MM.1S (cell line): ENCODE results near the gene CNP.

Experiments used
- DNase-seq: peaks from one replicate; pipeline ENCODE4 v3.0.0-alpha.2; 2015
- H2AFZ ChIP-seq: fragments of 300-600 bp; sonication (generic); 2 replicates; pipeline ENCODE4 v1.6.0; 2016; ENCODE audit warnings: antibody characterized with exemption, low read length
- H3F3A ChIP-seq: fragments of 300-600 bp; sonication (generic); 2 replicates; pipeline ENCODE4 v1.6.1; 2016; ENCODE audit warnings: mild to moderate bottlenecking, antibody characterized with exemption, low read length, moderate library complexity, mixed read lengths; ENCODE audit not compliant: insufficient read depth
- H3K27ac ChIP-seq: fragments of 300-600 bp; sonication (generic); 2 replicates; pipeline ENCODE4 v1.5.1; 2016; ENCODE audit warnings: mild to moderate bottlenecking, low read length
- H3K27me3 ChIP-seq: fragments of 300-600 bp; sonication (generic); replicated peaks from 2 replicates; pipeline ENCODE4 v1.6.0; 2016; ENCODE audit warnings: low read length; ENCODE audit not compliant: insufficient read depth
- H3K36me3 ChIP-seq: fragments of 300-600 bp; sonication (generic); replicated peaks from 2 replicates; pipeline ENCODE4 v1.6.1; 2016; ENCODE audit warnings: mild to moderate bottlenecking, low read length, mixed read lengths; ENCODE audit not compliant: insufficient read depth
- H3K4me1 ChIP-seq: fragments of 300-600 bp; sonication (generic); 2 replicates; pipeline ENCODE4 v1.6.1; 2016; ENCODE audit warnings: low read length, mixed read lengths
- H3K4me2 ChIP-seq: fragments of 300-600 bp; sonication (generic); 2 replicates; pipeline ENCODE4 v1.6.0; 2016; ENCODE audit warnings: low read depth, low read length
- H3K4me3 ChIP-seq: fragments of 300-600 bp; sonication (generic); 2 replicates; pipeline ENCODE4 v1.5.1; 2016; ENCODE audit warnings: low read length, mixed read lengths
- H3K79me2 ChIP-seq: fragments of 300-600 bp; sonication (generic); 2 replicates; pipeline ENCODE4 v1.6.1; 2016; ENCODE audit warnings: mixed run types, low read length, mixed read lengths
- H3K9ac ChIP-seq: fragments of 300-600 bp; sonication (generic); 2 replicates; pipeline ENCODE4 v1.6.1; 2016; ENCODE audit warnings: low read length, mixed read lengths
- H3K9me2 ChIP-seq: fragments of 300-600 bp; sonication (generic); replicated peaks from 2 replicates; pipeline ENCODE4 v1.6.1; 2016; ENCODE audit warnings: mild to moderate bottlenecking, low read length, mixed read lengths; ENCODE audit not compliant: insufficient read depth
- H3K9me3 ChIP-seq: fragments of 300-600 bp; sonication (generic); replicated peaks from 2 replicates; pipeline ENCODE4 v1.6.1; 2016; ENCODE audit warnings: mild to moderate bottlenecking, low read length, mixed read lengths; ENCODE audit not compliant: insufficient read depth
- H4K20me1 ChIP-seq: fragments of 300-600 bp; sonication (generic); 2 replicates; pipeline ENCODE4 v1.6.1; 2016; ENCODE audit warnings: mild to moderate bottlenecking, low read length, moderate library complexity, mixed read lengths; ENCODE audit not compliant: insufficient read depth
- EZH2 ChIP-seq: fragments of 300-600 bp; sonication (generic); optimal IDR thresholded peaks from 2 replicates; pipeline ENCODE3; 2017; ENCODE audit warnings: low read depth, mild to moderate bottlenecking, antibody characterized with exemption, low read length, mixed read lengths
- EZH2phosphoT487 ChIP-seq: fragments of 300-600 bp; sonication (generic); IDR thresholded peaks from 2 replicates; pipeline ENCODE4 v1.6.1; 2018; ENCODE audit warnings: antibody characterized with exemption, low read length
- TF ChIP-seq, protein P1 (sequence below): fragments of 300-600 bp; sonication (generic); IDR thresholded peaks from 2 replicates; pipeline ENCODE4 v1.5.1; 2016; ENCODE audit warnings: antibody characterized with exemption, low read length, mixed read lengths

Gene CNP

DNA sequence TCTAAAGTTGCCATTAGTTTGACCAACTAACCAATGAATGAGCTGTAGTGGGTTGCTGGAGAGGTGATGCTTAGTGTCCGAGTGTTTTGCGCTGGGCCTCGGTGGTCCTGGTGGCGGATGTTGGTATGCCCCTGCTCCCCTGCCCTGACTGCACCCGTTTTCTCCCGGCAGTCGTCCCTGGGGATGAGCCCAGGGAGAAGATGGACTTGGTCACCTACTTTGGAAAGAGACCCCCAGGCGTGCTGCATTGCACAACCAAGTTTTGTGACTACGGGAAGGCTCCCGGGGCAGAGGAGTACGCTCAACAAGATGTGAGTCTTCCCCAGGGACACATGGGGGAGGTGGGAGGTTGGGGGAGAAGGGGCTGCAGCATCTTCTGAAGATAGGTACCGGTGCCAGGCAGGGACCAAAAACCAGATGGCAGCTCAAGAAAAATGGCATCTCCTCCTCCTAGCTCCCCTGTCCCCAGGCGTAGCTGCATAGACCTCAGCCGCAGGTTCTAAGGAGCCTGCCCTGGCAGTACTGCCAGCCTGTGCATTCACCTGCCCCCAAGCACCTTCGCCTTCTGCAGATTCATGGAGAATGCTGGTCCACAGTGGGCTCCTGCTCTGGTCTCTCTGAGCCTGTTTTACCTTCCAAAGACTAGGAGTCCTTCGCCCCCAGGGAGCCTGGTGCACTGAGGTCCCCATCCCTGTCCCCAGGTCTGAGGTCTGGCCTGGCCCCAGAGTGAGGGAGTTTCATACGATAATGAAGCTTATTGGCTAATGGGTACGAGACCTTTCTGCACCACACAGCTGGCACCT, 5.3 kb downstream of the CNP start:
- Histone ChIP-seq H3K4me3 (no peak overlapping the region), H2AFZ (no peak overlapping the region), H3K4me2 (no peak overlapping the region), H3K4me1 (peaks cover 19% of the 10 kb centered on the region), H3K9me2 (no peaks in the 10 kb centered on the region), H3K9ac (no peak overlapping the region), H3K36me3 (peaks cover 8% of the 10 kb centered on the region; the same call in 1 of the 2 replicates), H3K27me3 (no peaks in the 10 kb centered on the region), H3K9me3 (no peaks in the 10 kb centered on the region), H3K79me2 (peaks cover 91% of the 10 kb centered on the region), H3F3A (peaks cover 13% of the 10 kb centered on the region), H4K20me1 (no peaks in the 10 kb centered on the region), H3K27ac (no peak overlapping the region)
- TF ChIP-seq, protein P1, sequence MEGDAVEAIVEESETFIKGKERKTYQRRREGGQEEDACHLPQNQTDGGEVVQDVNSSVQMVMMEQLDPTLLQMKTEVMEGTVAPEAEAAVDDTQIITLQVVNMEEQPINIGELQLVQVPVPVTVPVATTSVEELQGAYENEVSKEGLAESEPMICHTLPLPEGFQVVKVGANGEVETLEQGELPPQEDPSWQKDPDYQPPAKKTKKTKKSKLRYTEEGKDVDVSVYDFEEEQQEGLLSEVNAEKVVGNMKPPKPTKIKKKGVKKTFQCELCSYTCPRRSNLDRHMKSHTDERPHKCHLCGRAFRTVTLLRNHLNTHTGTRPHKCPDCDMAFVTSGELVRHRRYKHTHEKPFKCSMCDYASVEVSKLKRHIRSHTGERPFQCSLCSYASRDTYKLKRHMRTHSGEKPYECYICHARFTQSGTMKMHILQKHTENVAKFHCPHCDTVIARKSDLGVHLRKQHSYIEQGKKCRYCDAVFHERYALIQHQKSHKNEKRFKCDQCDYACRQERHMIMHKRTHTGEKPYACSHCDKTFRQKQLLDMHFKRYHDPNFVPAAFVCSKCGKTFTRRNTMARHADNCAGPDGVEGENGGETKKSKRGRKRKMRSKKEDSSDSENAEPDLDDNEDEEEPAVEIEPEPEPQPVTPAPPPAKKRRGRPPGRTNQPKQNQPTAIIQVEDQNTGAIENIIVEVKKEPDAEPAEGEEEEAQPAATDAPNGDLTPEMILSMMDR: no peak
- TF ChIP-seq EZH2phosphoT487: no peak
- no peak for TF ChIP-seq EZH2
- DNase-seq: no peak

GRCh38 chr17:41972571-41973407, 6.2 kb downstream of the CNP start:
- no peaks in the 10 kb centered on the region for H3K27me3 ChIP-seq
- peaks cover 22% of the 10 kb centered on the region for H3F3A ChIP-seq
- no peak overlapping the region for H3K27ac ChIP-seq
- H2AFZ ChIP-seq: no peak overlapping the region
- no peak for TF ChIP-seq EZH2
- TF ChIP-seq, protein P1: no peak
- no peak for TF ChIP-seq EZH2phosphoT487
- no peak overlapping the region for H3K4me2 ChIP-seq
- no peak overlapping the region for H3K4me3 ChIP-seq
- no peaks in the 10 kb centered on the region for H4K20me1 ChIP-seq
- peaks cover 24% of the 10 kb centered on the region for H3K4me1 ChIP-seq
- no peak for DNase-seq
- peaks cover 82% of the 10 kb centered on the region for H3K79me2 ChIP-seq
- H3K36me3 ChIP-seq: peaks cover 8% of the 10 kb centered on the region; the same call in 1 of the 2 replicates
- no peaks in the 10 kb centered on the region for H3K9me3 ChIP-seq
- no peaks in the 10 kb centered on the region for H3K9me2 ChIP-seq
- H3K9ac ChIP-seq: no peak overlapping the region

GRCh38 chr17:41973408-41973811, 6.8 kb downstream of the CNP start:
- Histone ChIP-seq H2AFZ (no peak overlapping the region), H3K79me2 (peaks cover 80% of the 10 kb centered on the region), H3K9me3 (no peaks in the 10 kb centered on the region), H3K9ac (no peak overlapping the region), H3K36me3 (peaks cover 5% of the 10 kb centered on the region; the same call in 1 of the 2 replicates), H3K4me1 (peaks cover 27% of the 10 kb centered on the region), H4K20me1 (no peaks in the 10 kb centered on the region), H3K4me3 (no peak overlapping the region), H3K27me3 (no peaks in the 10 kb centered on the region), H3K27ac (no peak overlapping the region), H3K9me2 (no peaks in the 10 kb centered on the region), H3K4me2 (no peak overlapping the region), H3F3A (peaks cover 24% of the 10 kb centered on the region)
- TF ChIP-seq EZH2: no peak
- TF ChIP-seq, protein P1: no peak
- TF ChIP-seq EZH2phosphoT487: no peak
- no peak for DNase-seq
